HepG2 (cell line): ENCODE measurements around the gene HINT1. TPM values are rescaled to one million over a fixed set of nuclear protein-coding genes. Genes with fewer than 3 reads are reported as not detected.

Source experiments
- ASH2L ChIP-seq: fragments of 300-600, 200-600 bp; sonication (generic); IDR thresholded peaks from 2 replicates; pipeline ENCODE4 v1.7.0; 2017; ENCODE audit warnings: low read depth, mild to moderate bottlenecking, moderate library complexity, mixed read lengths, low read length; ENCODE audit not compliant: insufficient read length
- ESRRA ChIP-seq: sonication (generic); formaldehyde crosslinking; IDR thresholded peaks from 2 replicates; pipeline ENCODE4 v1.5.1; 2020; ENCODE audit warnings: mild to moderate bottlenecking, low read depth, missing genetic modification reagents
- HMGA1 ChIP-seq: sonication (generic); formaldehyde crosslinking; conservative IDR thresholded peaks from 2 replicates; pipeline ENCODE4 v1.4.0; 2020; ENCODE audit warnings: missing genetic modification reagents
- HOMEZ ChIP-seq: IDR thresholded peaks from 2 replicates; pipeline ENCODE4 v1.6.1; 2016; ENCODE audit warnings: low read depth
- NFKB2 ChIP-seq: sonication (generic); formaldehyde crosslinking; IDR thresholded peaks from 2 replicates; pipeline ENCODE4 v1.4.0; 2020; ENCODE audit warnings: missing genetic modification reagents, borderline replicate concordance
- NR2F2 ChIP-seq: IDR thresholded peaks from 2 replicates; pipeline ENCODE4 v1.6.1; 2012; ENCODE audit warnings: low read depth, inconsistent platforms, borderline replicate concordance
- NR2F6 ChIP-seq, 2 experiments: IDR thresholded peaks; 2 replicates each; pipeline ENCODE4 v1.6.1; 2016; ENCODE audit warnings: antibody characterized with exemption in 1 of 2, mild to moderate bottlenecking in 1 of 2
- PATZ1 ChIP-seq: sonication (generic); formaldehyde crosslinking; IDR thresholded peaks from 2 replicates; pipeline ENCODE4 v1.4.0; 2020; ENCODE audit warnings: missing genetic modification reagents
- PAWR ChIP-seq: sonication (generic); formaldehyde crosslinking; IDR thresholded peaks from 2 replicates; pipeline ENCODE4 v1.4.0; 2020; ENCODE audit warnings: missing genetic modification reagents, mild to moderate bottlenecking, borderline replicate concordance
- PBX3 ChIP-seq: sonication (generic); formaldehyde crosslinking; IDR thresholded peaks from 2 replicates; pipeline ENCODE4 v1.8.1; 2023; ENCODE audit warnings: missing genetic modification reagents, inconsistent platforms, borderline replicate concordance
- SP5 ChIP-seq: IDR thresholded peaks from 2 replicates; pipeline ENCODE4 v1.6.1; 2016; ENCODE audit warnings: low read depth, borderline replicate concordance
- SRSF1 ChIP-seq: fragments of 200-400 bp; formaldehyde crosslinking; optimal IDR thresholded peaks from 2 replicates; pipeline ENCODE3; 2017; ENCODE audit warnings: mild to moderate bottlenecking, low read depth, low read length, moderate library complexity
- TIGD3 ChIP-seq: sonication (generic); formaldehyde crosslinking; IDR thresholded peaks from 2 replicates; pipeline ENCODE4 v1.5.1; 2020; ENCODE audit warnings: mild to moderate bottlenecking, missing genetic modification reagents, borderline replicate concordance
- XBP1 ChIP-seq: sonication (generic); formaldehyde crosslinking; IDR thresholded peaks from 2 replicates; pipeline ENCODE4 v1.5.0; 2020; ENCODE audit warnings: missing genetic modification reagents
- ZNF343 ChIP-seq: sonication (generic); formaldehyde crosslinking; IDR thresholded peaks from 2 replicates; pipeline ENCODE4 v1.4.0; 2020; ENCODE audit warnings: mild to moderate bottlenecking, missing genetic modification reagents
- ZNF605 ChIP-seq: sonication (generic); formaldehyde crosslinking; IDR thresholded peaks from 2 replicates; pipeline ENCODE4 v1.8.0; 2022; ENCODE audit warnings: mild to moderate bottlenecking, missing genetic modification reagents
- ZNF772 ChIP-seq: sonication (generic); formaldehyde crosslinking; IDR thresholded peaks from 2 replicates; pipeline ENCODE4 v1.5.0; 2020; ENCODE audit warnings: mild to moderate bottlenecking, missing genetic modification reagents
- ZSCAN30 ChIP-seq: sonication (generic); formaldehyde crosslinking; IDR thresholded peaks from 2 replicates; pipeline ENCODE4 v1.5.0; 2020; ENCODE audit warnings: mild to moderate bottlenecking, missing genetic modification reagents
- ZXDC ChIP-seq: sonication (generic); formaldehyde crosslinking; IDR thresholded peaks from 2 replicates; pipeline ENCODE4 v1.5.0; 2020; ENCODE audit warnings: mild to moderate bottlenecking, missing genetic modification reagents
- ZZZ3 ChIP-seq: sonication (generic); formaldehyde crosslinking; IDR thresholded peaks from 2 replicates; pipeline ENCODE4 v1.4.0; 2020; ENCODE audit warnings: missing genetic modification reagents, mild to moderate bottlenecking, borderline replicate concordance
- polyA plus RNA-seq, 8 experiments: library from polyadenylated mRNA; depleted of rRNA in 3 of 8; stranded (reverse) in 7 of 8; unstranded in 1 of 8; fragments of >200 nt; fragmentation: Illumina TruSeq in 4 of 8; extraction: Trizol in 4 of 8; gene quantifications; 2 replicates each; pipeline versions ENCODE4 v1.2.1 to v1.2.3, GENCODE V29; 2011 to 2016; ENCODE audit warnings: low read depth in 4 of 8, missing spikeins in 1 of 8, mixed read lengths in 1 of 8; ENCODE audit not compliant: insufficient read depth in 1 of 8
- total RNA-seq, 5 experiments: library from RNA; depleted of rRNA; stranded (reverse); fragments of >200 nt; fragmentation: Illumina TruSeq; extraction: Trizol; gene quantifications; 2 replicates each; pipeline ENCODE4 v1.2.3, GENCODE V29; 2016; ENCODE audit warnings: low read depth in 1 of 5

Gene HINT1
- total and polyA plus RNA-seq, 2 of the 13 experiments (the other 11 are each of a cell fraction or from before 2014, with no cell fraction given) = 428 to 997 TPM

GRCh38 chr5:131170540-131171275 is 5.7 kb upstream of the HINT1 start, which contains the start of gene LYRM7 (continued):
- TF ChIP-seq ZXDC (no peak), ASH2L (peak; percentile 32), NFKB2 (CRISPR knock-in tag) (no peak; the same call in 1 of the 2 replicates), HOMEZ (CRISPR knock-in tag) (peak; percentile 62; the same call in 1 of the 2 replicates), NR2F6 (IDR thresholded peaks at IDR 0.05) (no peak), NR2F6 (CRISPR knock-in tag; IDR thresholded peaks at IDR 0.05) (no peak), NR2F2 (no peak), SRSF1 (peak; percentile 52), ZSCAN30 (CRISPR knock-in tag) (no peak), PATZ1 (CRISPR knock-in tag) (no peak), SP5 (CRISPR knock-in tag) (peak; percentile 60; the same call in 1 of the 2 replicates), ZZZ3 (no peak), HMGA1 (CRISPR knock-in tag) (no peak), ESRRA (CRISPR knock-in tag) (no peak), PAWR (CRISPR knock-in tag) (no peak), XBP1 (no peak), PBX3 (CRISPR knock-in tag) (no peak), ZNF343 (0 out of 2 replicates have a peak, but pooled peaks have one; percentile 15), ZNF605 (CRISPR knock-in tag) (0 out of 2 replicates have a peak, but pooled peaks have one; percentile 54), TIGD3 (CRISPR knock-in tag) (no peak), ZNF772 (CRISPR knock-in tag) (peak; percentile 72)
